Measurements from ENCODE around the gene TBL2.

The TBL2 gene

GRCh38 chr7:73578342-73579128, at the start of gene TBL2:
Gene TBL2, minus strand, starts transcription at chr7:73578579. Its CDS starts 30 bp downstream, at chr7:73578549.
- H3K27ac ChIP-seq (ENCODE audit: low read length): peak within 1 kb of the TSS; percentile 50; the same call in 1 of the 2 replicates
- TF ChIP-seq EZH2phosphoT487 (IDR thresholded peaks at IDR 0.05; ENCODE audit: low read length) (no peak), CTCF (IDR thresholded peaks at IDR 0.05; ENCODE audit: low read length) (peak; percentile 29)

GRCh38 chr7:73626814-73627213, 48.4 kb upstream of the TBL2 start:
- Histone ChIP-seq H3K4me3 (ENCODE audit: low read length) (no peak overlapping the region), H3K9ac (ENCODE audit: low read length) (no peak overlapping the region), H4K20me1 (ENCODE audit: insufficient read depth, low read length) (no peaks in the 10 kb centered on the region), H3K36me3 (replicated peaks; ENCODE audit: insufficient read depth, low read length) (no peaks in the 10 kb centered on the region), H3K9me3 (replicated peaks; ENCODE audit: insufficient read depth, low read length) (no peaks in the 10 kb centered on the region), H3F3A (ENCODE audit: insufficient read depth, low read length) (no peaks in the 10 kb centered on the region), H3K4me2 (ENCODE audit: low read depth, low read length) (no peak overlapping the region), H3K79me2 (ENCODE audit: low read length) (no peaks in the 10 kb centered on the region), H2AFZ (ENCODE audit: low read length) (no peak overlapping the region), H3K27ac (ENCODE audit: low read length) (no peak overlapping the region), H3K9me2 (replicated peaks; ENCODE audit: insufficient read depth, low read length) (no peaks in the 10 kb centered on the region), H3K4me1 (ENCODE audit: low read length) (no peaks in the 10 kb centered on the region), H3K27me3 (replicated peaks; ENCODE audit: insufficient read depth, low read length) (peaks cover 56% of the 10 kb centered on the region)
- no peak for TF ChIP-seq EZH2 (optimal IDR thresholded peaks at IDR 0.05; ENCODE audit: low read depth, low read length)
- no peak for TF ChIP-seq CTCF (IDR thresholded peaks at IDR 0.05; ENCODE audit: low read length)
- no peak for TF ChIP-seq EZH2phosphoT487 (IDR thresholded peaks at IDR 0.05; ENCODE audit: low read length)
- no peak for DNase-seq

More at GRCh38 chr7:73578342-73579128, at the start of gene TBL2:
- H3K79me2 ChIP-seq (ENCODE audit: low read length): peaks cover 42% of the 10 kb centered on the region
- H3F3A ChIP-seq (ENCODE audit: insufficient read depth, low read length): peaks cover 4% of the 10 kb centered on the region; the same call in 1 of the 2 replicates
- peak within 1 kb of the TSS; percentile 96 for H3K4me2 ChIP-seq (ENCODE audit: low read depth, low read length)
- 0 out of 2 replicates have a peak, but pooled peaks cover 3% of the 10 kb centered on the region for H3K4me1 ChIP-seq (ENCODE audit: low read length)
- H2AFZ ChIP-seq (ENCODE audit: low read length): peak within 1 kb of the TSS; percentile 88
- no peaks in the 10 kb centered on the region for H3K9me2 ChIP-seq (replicated peaks; ENCODE audit: insufficient read depth, low read length)
- H3K4me3 ChIP-seq (ENCODE audit: low read length): peak within 1 kb of the TSS; percentile 92
- H4K20me1 ChIP-seq (ENCODE audit: insufficient read depth, low read length): no peaks in the 10 kb centered on the region
- H3K36me3 ChIP-seq (replicated peaks; ENCODE audit: insufficient read depth, low read length): 0 out of 2 replicates have a peak, but pooled peaks cover 10% of the 10 kb centered on the region
- no peaks in the 10 kb centered on the region for H3K27me3 ChIP-seq (replicated peaks; ENCODE audit: insufficient read depth, low read length)
- H3K9me3 ChIP-seq (replicated peaks; ENCODE audit: insufficient read depth, low read length): no peaks in the 10 kb centered on the region
- DNase-seq: peak; percentile 99
- H3K9ac ChIP-seq (ENCODE audit: low read length): peak within 1 kb of the TSS; percentile 94

GRCh38 chr7:73625276-73625675, 46.9 kb upstream of the TBL2 start:
- H3K4me1 ChIP-seq (ENCODE audit: low read length): no peaks in the 10 kb centered on the region
- no peak for DNase-seq

More at GRCh38 chr7:73625276-73625675, 46.9 kb upstream of the TBL2 start:
- H3K36me3 ChIP-seq (replicated peaks; ENCODE audit: insufficient read depth, low read length): no peaks in the 10 kb centered on the region
- no peak overlapping the region for H3K27ac ChIP-seq (ENCODE audit: low read length)
- no peak overlapping the region for H3K4me2 ChIP-seq (ENCODE audit: low read depth, low read length)
- no peaks in the 10 kb centered on the region for H3K9me2 ChIP-seq (replicated peaks; ENCODE audit: insufficient read depth, low read length)
- no peak overlapping the region for H3K4me3 ChIP-seq (ENCODE audit: low read length)
- no peaks in the 10 kb centered on the region for H3K9me3 ChIP-seq (replicated peaks; ENCODE audit: insufficient read depth, low read length)
- H3F3A ChIP-seq (ENCODE audit: insufficient read depth, low read length): no peaks in the 10 kb centered on the region
- no peak overlapping the region for H3K9ac ChIP-seq (ENCODE audit: low read length)
- no peak overlapping the region for H2AFZ ChIP-seq (ENCODE audit: low read length)
- H4K20me1 ChIP-seq (ENCODE audit: insufficient read depth, low read length): no peaks in the 10 kb centered on the region
- H3K27me3 ChIP-seq (replicated peaks; ENCODE audit: insufficient read depth, low read length): peaks cover 60% of the 10 kb centered on the region
- no peaks in the 10 kb centered on the region for H3K79me2 ChIP-seq (ENCODE audit: low read length)
- TF ChIP-seq EZH2 (optimal IDR thresholded peaks at IDR 0.05; ENCODE audit: low read depth, low read length): no peak
- no peak for TF ChIP-seq EZH2phosphoT487 (IDR thresholded peaks at IDR 0.05; ENCODE audit: low read length)
- no peak for TF ChIP-seq CTCF (IDR thresholded peaks at IDR 0.05; ENCODE audit: low read length)

Measured in MM.1S (cell line).